CD4-positive, alpha-beta T cell (primary cell): ENCODE measurements around the gene SYCP2. TPM values are rescaled to one million over a fixed set of nuclear protein-coding genes. Genes with fewer than 3 reads are reported as not detected.

Experiments
- ATAC-seq: fragments of 200-7000 bp; cut with Tn5 transposase; one replicate; pipeline ENCODE4 v1.10.0; 2022; ENCODE audit warnings: mild to moderate bottlenecking; ENCODE audit not compliant: poor library complexity
- CTCF ChIA-PET: fragments of 350-600 bp; sonication (Branson Sonifier 250); formaldehyde crosslinking; loops from one replicate; lab custom pipeline; 2021; ENCODE audit warnings: antibody characterized with exemption, inconsistent platforms; lab: Charles Lee
- POLR2A ChIA-PET: fragments of 350-600 bp; sonication (Branson Sonifier 250); formaldehyde crosslinking; loops from one replicate; lab custom pipeline; 2021; ENCODE audit warnings: antibody characterized with exemption, inconsistent platforms; lab: Charles Lee
- DNase-seq, 14 experiments: peaks; one replicate each; pipeline ENCODE4 v3.0.0-alpha.2; 2013 to 2020; ENCODE audit warnings: mixed read lengths in 2 of 14
- H3K27ac ChIP-seq, 2 donors: one replicate each; pipeline versions ENCODE4 v1.5.1 to v1.7.0; 2013; ENCODE audit warnings: low read length in 2 of 2, low read depth in 1 of 2, mild to moderate bottlenecking in 1 of 2
- H3K27me3 ChIP-seq, 2 experiments: 1 replicate in 1 of 2; 2 replicates in 1 of 2; pipeline versions ENCODE4 v1.6.1 to v1.7.0; 2013; ENCODE audit warnings: low read length in 2 of 2, control low read depth in 1 of 2, mild to moderate bottlenecking in 1 of 2, moderate library complexity in 1 of 2; ENCODE audit not compliant: insufficient read depth in 2 of 2, control insufficient read depth in 1 of 2
- H3K36me3 ChIP-seq: one replicate; pipeline ENCODE4 v1.6.1; 2013; ENCODE audit warnings: low read length, control low read depth; ENCODE audit not compliant: insufficient read depth
- H3K4me1 ChIP-seq: one replicate; pipeline ENCODE4 v1.6.1; 2013; ENCODE audit warnings: low read length, control low read depth; ENCODE audit not compliant: insufficient read depth
- H3K4me3 ChIP-seq: one replicate; pipeline ENCODE4 v1.5.1; 2013; ENCODE audit warnings: mild to moderate bottlenecking, low read length, moderate library complexity
- H3K9me3 ChIP-seq, 2 experiments: 1 replicate in 1 of 2; 2 replicates in 1 of 2; pipeline versions ENCODE4 v1.6.1 to v1.7.0; 2013; ENCODE audit warnings: low read length in 2 of 2, mild to moderate bottlenecking in 2 of 2, control low read depth in 1 of 2, moderate library complexity in 1 of 2; ENCODE audit not compliant: control insufficient read depth in 1 of 2, insufficient read depth in 1 of 2
- H3K27ac Mint-ChIP-seq: one replicate; pipeline ENCODE4 v1.8.0; 2020; ENCODE audit warnings: mixed read lengths
- H3K27me3 Mint-ChIP-seq: one replicate; pipeline ENCODE4 v1.8.0; 2021; ENCODE audit warnings: mixed read lengths
- H3K36me3 Mint-ChIP-seq: one replicate; pipeline ENCODE4 v1.8.0; 2021; ENCODE audit warnings: low read depth, mixed read lengths
- H3K4me1 Mint-ChIP-seq: one replicate; pipeline ENCODE4 v1.8.0; 2021; ENCODE audit warnings: low read depth, mixed read lengths
- H3K4me3 Mint-ChIP-seq: one replicate; pipeline ENCODE4 v1.8.0; 2020; ENCODE audit warnings: mild to moderate bottlenecking, mixed read lengths
- H3K9me3 Mint-ChIP-seq: one replicate; pipeline ENCODE4 v1.8.0; 2020; ENCODE audit warnings: mixed read lengths
- CTCF ChIP-seq: fragments of 200-600 bp; IDR thresholded peaks from one replicate; pipeline ENCODE4 v1.8.0; 2022; ENCODE audit warnings: antibody characterized with exemption, mild to moderate bottlenecking
- intact Hi-C, 2 experiments: fragments of 100-400 bp; cut with DNase I in 1 of 2; cut with micrococcal nuclease in 1 of 2; formaldehyde crosslinking; loops; one replicate each; pipeline versions ENCODE4 v1.15.1 to v1.9.0; 2023 to 2025; cut with DNase I, micrococcal nuclease
- total RNA-seq, 174 experiments: library from RNA in 2 of 174; stranded (reverse) in 2 of 174; gene quantifications; one replicate each; pipeline ENCODE4 v1.2.3 and lab custom pipeline; 2021 to 2026

The SYCP2 gene
- total RNA-seq, 2 experiments from 2014 or later = 4.4 to 4.6 TPM

DNA sequence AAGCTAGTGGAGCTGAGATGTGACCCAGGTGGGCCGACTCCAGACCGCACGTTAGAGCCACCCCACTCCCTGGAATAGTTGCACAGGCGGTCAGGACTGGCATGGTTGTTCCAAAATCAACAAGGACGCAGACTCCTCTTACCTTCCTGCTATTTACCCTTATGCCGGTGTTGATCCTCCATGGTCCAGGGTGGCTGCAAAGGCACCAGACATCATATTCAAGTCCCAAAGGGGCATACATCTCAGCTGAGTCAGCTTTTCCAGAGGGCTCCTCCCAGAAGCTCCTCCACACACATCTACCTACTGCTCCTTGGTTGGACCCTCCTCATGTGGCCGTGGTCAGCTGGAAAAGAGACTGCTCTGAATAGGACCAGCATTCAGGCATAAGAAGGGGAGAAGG, 112.2 kb downstream of the SYCP2 start:
- CTCF ChIA-PET = no interaction called here
- peaks cover 7% of the 10 kb centered on the region for H3K27me3 Mint-ChIP-seq

DNA sequence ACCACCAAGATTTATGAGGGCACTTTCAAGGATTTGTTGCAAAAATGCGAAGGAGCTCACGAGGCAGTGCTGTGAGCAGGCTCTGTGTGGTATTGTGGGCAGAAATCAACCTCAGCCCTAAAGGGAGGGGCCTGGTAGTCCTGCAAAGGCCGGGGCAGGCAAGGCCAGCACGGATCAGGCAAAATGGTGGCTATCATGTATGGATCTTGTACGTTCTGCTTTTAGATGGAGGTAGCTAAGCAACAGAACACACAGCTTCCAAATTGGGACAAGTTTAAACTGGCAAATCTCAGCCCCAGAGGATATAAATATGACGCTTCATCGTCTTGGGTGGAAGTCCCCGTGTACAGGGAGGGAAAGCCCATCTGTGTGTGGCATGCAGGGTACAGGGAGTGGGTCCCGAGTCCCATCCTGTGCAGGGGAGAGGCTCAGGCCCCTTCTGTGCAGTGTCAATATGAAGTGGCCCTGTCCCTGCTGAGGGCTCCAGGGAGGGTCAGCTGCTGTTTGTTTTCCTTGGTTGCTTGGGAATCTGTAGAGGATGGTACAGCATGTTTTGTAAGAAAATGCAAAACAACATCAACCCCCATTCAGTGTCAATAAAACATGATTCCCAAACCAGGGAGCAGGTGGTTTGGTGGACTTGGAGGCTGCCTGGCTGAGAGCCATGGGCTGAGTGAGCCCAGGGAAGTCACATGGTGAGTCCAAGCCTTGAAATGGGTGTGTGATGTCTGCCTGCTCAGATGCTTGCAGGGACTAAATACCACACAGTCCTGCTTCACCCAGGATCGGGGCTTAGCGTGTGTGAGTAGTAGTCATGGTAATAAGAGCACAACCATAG, 113.0 kb downstream of the SYCP2 start:
- H3K9me3 Mint-ChIP-seq = no peaks in the 10 kb centered on the region
- H3K4me1 Mint-ChIP-seq = no peaks in the 10 kb centered on the region
- no peak for DNase-seq
- H3K4me3 Mint-ChIP-seq = no peak overlapping the region
- peaks cover 2% of the 10 kb centered on the region for H3K27me3 Mint-ChIP-seq
- CTCF ChIA-PET = no interaction called here
- POLR2A ChIA-PET = no interaction called here
- no peak overlapping the region for H3K27ac Mint-ChIP-seq
- no peak for TF ChIP-seq CTCF
- H3K4me3 ChIP-seq = no peak overlapping the region
- peaks cover 0 to 4% of the 10 kb centered on the region in 2 experiments for H3K9me3 ChIP-seq
- H3K4me1 ChIP-seq = no peaks in the 10 kb centered on the region
- H3K36me3 ChIP-seq = no peaks in the 10 kb centered on the region
- H3K27me3 ChIP-seq = peaks cover 0 to 6% of the 10 kb centered on the region in 2 experiments
- no peaks in the 10 kb centered on the region for H3K36me3 Mint-ChIP-seq
- H3K27ac ChIP-seq = no peak overlapping the region
- intact Hi-C loops = no loop called here
- no peak for ATAC-seq

More for the DNA sequence above, 112.2 kb downstream of the SYCP2 start:
- TF ChIP-seq CTCF = no peak
- Mint-ChIP-seq H3K9me3 (no peaks in the 10 kb centered on the region), H3K36me3 (no peaks in the 10 kb centered on the region), H3K4me1 (no peaks in the 10 kb centered on the region), H3K4me3 (no peak overlapping the region), H3K27ac (no peak overlapping the region)
- H3K36me3 ChIP-seq = no peaks in the 10 kb centered on the region
- H3K9me3 ChIP-seq = peaks cover 0 to 4% of the 10 kb centered on the region in 2 experiments
- POLR2A ChIA-PET = no interaction called here
- H3K4me1 ChIP-seq = no peaks in the 10 kb centered on the region
- ATAC-seq (no peak), DNase-seq (no peak)
- H3K27me3 ChIP-seq = peaks cover 0 to 6% of the 10 kb centered on the region in 2 experiments
- no peak overlapping the region for H3K27ac ChIP-seq
- H3K4me3 ChIP-seq = no peak overlapping the region
- intact Hi-C loops = no loop called here

DNA sequence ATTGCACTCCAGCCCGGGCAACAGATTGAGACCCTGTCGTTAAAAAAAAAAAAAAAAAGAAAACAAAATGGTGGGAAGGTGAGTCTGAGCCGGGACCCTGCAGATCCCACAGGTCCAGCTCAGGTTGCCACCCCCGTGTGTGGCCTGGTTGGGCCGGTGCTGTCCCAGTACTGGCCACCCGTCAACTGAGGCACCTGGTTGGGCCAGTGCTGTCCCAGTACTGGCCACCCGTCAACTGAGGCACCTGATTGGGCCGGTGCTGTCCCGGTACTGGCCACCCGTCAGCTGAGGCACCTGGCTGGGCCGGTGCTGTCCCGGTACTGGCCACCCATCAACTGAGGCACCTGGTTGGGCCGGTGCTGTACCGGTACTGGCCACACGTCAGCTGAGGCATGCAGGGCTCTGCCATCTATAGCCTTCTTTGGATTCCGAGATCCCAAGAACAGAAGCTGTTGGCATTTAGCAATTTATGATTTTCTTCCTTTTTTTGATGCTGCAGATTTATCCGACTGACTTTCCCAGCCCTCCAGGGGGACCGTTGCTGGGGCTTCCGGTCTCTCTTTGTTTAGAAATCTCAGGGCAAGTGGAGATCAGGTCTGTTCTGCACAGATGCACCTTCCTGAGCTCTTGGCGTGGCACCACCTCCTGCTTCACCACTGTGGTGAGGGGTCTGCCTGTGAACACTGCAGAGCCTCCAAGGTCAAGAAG, 113.8 kb downstream of the SYCP2 start:
- Histone ChIP-seq H3K27me3 (peaks cover 0 to 6% of the 10 kb centered on the region in 2 experiments), H3K4me3 (no peak overlapping the region), H3K27ac (no peak overlapping the region), H3K4me1 (no peaks in the 10 kb centered on the region), H3K9me3 (peaks cover 0 to 4% of the 10 kb centered on the region in 2 experiments), H3K36me3 (no peaks in the 10 kb centered on the region)
- no peak overlapping the region for H3K4me3 Mint-ChIP-seq
- no peaks in the 10 kb centered on the region for H3K27me3 Mint-ChIP-seq
- no peaks in the 10 kb centered on the region for H3K9me3 Mint-ChIP-seq
- DNase-seq (no peak), ATAC-seq (no peak)
- ChIA-PET CTCF (no interaction called here), POLR2A (no interaction called here)
- H3K36me3 Mint-ChIP-seq = no peaks in the 10 kb centered on the region
- no peak for TF ChIP-seq CTCF
- intact Hi-C loops = no loop called here
- H3K27ac Mint-ChIP-seq = no peak overlapping the region
- H3K4me1 Mint-ChIP-seq = no peaks in the 10 kb centered on the region
